Measurements from ENCODE around the gene SLC44A4. TPM values are rescaled to one million over a fixed set of nuclear protein-coding genes. Genes with fewer than 3 reads are reported as not detected.

The SLC44A4 gene
- total and polyA plus RNA-seq, 2 of the 8 experiments (the other 6 are each of a cell fraction or from before 2014, with no cell fraction given), result 4.8 to 7.0 TPM

DNA sequence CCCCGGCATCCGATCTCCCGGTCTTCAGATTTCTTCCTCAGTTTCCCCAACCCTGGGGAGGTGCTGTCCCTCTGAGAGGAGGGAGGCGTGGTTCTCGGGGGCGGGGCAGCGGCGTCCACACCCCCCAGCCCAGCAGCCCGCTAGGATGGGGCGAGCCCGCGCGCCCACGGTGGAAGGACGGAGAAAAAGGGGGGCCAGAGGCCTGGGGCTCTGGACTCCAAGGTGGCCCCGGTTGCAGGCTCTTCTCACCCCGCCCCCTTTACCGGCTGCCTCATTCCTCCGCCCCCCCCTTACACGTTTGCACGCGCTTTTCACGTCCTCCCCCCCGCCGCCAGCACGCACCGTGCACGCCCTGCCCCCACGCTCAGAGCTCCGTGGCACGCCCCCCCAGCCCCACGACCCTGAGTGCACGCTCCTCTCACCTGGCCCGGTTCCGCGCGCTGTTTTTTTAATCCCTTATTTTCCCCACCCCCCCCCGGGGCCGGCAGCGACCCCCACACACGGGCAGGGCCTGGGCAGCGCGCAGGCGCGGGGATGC lies 22.7 kb upstream of the SLC44A4 start:
- Histone ChIP-seq H3K79me1 (ENCODE audit: low read depth, low read length) (peaks cover 2% of the 10 kb centered on the region), H3K9me3 (ENCODE audit: insufficient read depth in 2 of 2, low read depth in 1 of 2, low read length in 1 of 2) (no peaks in the 10 kb centered on the region), H3K4me1 (replicated peaks in 1 of 4; ENCODE audit: control insufficient read depth in 3 of 4, insufficient read depth in 4 of 4, low read length in 3 of 4) (peaks cover 0 to 20% (median 11%) of the 10 kb centered on the region in 4 experiments; a peak in 6 of 7 replicates), H4K8ac (ENCODE audit: extremely low read depth, insufficient read depth, low read length) (peak overlapping the region; percentile 42; the same call in 1 of the 2 replicates), H3K9ac (replicated peaks in 1 of 4; ENCODE audit: extremely low read depth in 1 of 4, low read depth in 3 of 4, low read length in 3 of 4) (no peak overlapping the region; a peak in 1 of 7 replicates), H2BK15ac (ENCODE audit: low read length) (no peak overlapping the region), H3K4ac (replicated peaks; ENCODE audit: insufficient read length, low read depth, low read length) (no peak overlapping the region), H4K20me1 (replicated peaks in 1 of 2; ENCODE audit: control insufficient read depth in 1 of 2, insufficient read depth in 2 of 2, low read length in 2 of 2) (no peaks in the 10 kb centered on the region), H3K23me2 (ENCODE audit: low read depth, low read length) (peaks cover 13% of the 10 kb centered on the region), H2AK5ac (ENCODE audit: low read depth, low read length) (no peak overlapping the region), H3K27ac (ENCODE audit: low read depth, low read length) (no peak overlapping the region), H3K36me3 (ENCODE audit: control insufficient read depth in 2 of 4, insufficient read depth in 4 of 4, low read length in 3 of 4) (peaks cover 0 to 5% (median 3%) of the 10 kb centered on the region in 4 experiments; a peak in 3 of 8 replicates), H3K4me2 (ENCODE audit: insufficient read depth in 1 of 2, low read depth in 2 of 2, low read length in 2 of 2) (peak overlapping the region; percentile 68 to 86), H3K56ac (replicated peaks; ENCODE audit: insufficient read length, low read depth, low read length) (no peak overlapping the region), H4K5ac (ENCODE audit: insufficient read length, low read depth, low read length) (no peak overlapping the region), H3K4me3 (ENCODE audit: extremely low read depth in 1 of 4, insufficient read depth in 2 of 4, low read depth in 3 of 4, low read length in 4 of 4) (peak overlapping the region; percentile 29 to 66 (median 51)), H2AFZ (ENCODE audit: low read length) (no peak overlapping the region), H3K14ac (ENCODE audit: insufficient read length) (no peak overlapping the region), H3K23ac (ENCODE audit: insufficient read length) (no peak overlapping the region), H2BK12ac (ENCODE audit: low read depth, low read length) (no peak overlapping the region), H3K79me2 (ENCODE audit: control insufficient read depth in 1 of 2, insufficient read depth in 2 of 2, low read length in 2 of 2) (peaks cover 0 to 16% of the 10 kb centered on the region in 2 experiments; a peak in 2 of 4 replicates), H2BK120ac (replicated peaks; ENCODE audit: low read depth, low read length) (no peak overlapping the region), H4K91ac (replicated peaks; ENCODE audit: insufficient read length, low read length) (no peak overlapping the region), H3K27me3 (replicated peaks in 1 of 4; ENCODE audit: control insufficient read depth in 3 of 4, extremely low read depth in 1 of 4, insufficient read depth in 3 of 4, low read length in 3 of 4) (no peaks in the 10 kb centered on the region), H3K18ac (ENCODE audit: extremely low read depth, low read length) (peak overlapping the region; percentile 71), H2BK20ac (ENCODE audit: low read length) (no peak overlapping the region), H2BK5ac (ENCODE audit: low read depth, low read length) (no peak overlapping the region)
- ChIA-PET CTCF (ENCODE audit: partially characterized antibody) (interaction anchor here (0.9 to 1.1 kb wide), 3 partner anchors 14 to 23 kb away, joined by 3 to 4 read pairs (median 3); no protein-coding TSS in a partner anchor), POLR2A (ENCODE audit: partially characterized antibody) (interaction anchor here (0.9 to 1.0 kb wide), 2 partner anchors 19 to 58 kb away, joined by 3 to 5 read pairs; partner anchors contain the start of genes NELFE and SKIC2)
- 8% methylated on average over 15 of the region's 45 CpGs; no CpG with 5 or more reads in 1 of the 2 experiments for WGBS, 2 experiments (ENCODE audit: extremely low coverage in 1 of 2, insufficient coverage in 1 of 2, insufficient read length in 1 of 2, insufficient replicate concordance in 2 of 2, low coverage in 1 of 2, low lambda C conversion rate in 2 of 2, missing lambda C conversion rate in 1 of 2)
- DNase-seq (ENCODE audit: low read depth in 1 of 2, low spot score in 2 of 2) (peak in 1 of 2 experiments; percentile 68), FAIRE-seq (no peak)
- TF ChIP-seq ZNF274 (IDR thresholded peaks at IDR 0.05; ENCODE audit: borderline replicate concordance, extremely low read depth, low read length), result no peak
- no peak; a peak in 1 of 3 replicates for TF ChIP-seq POLR2A (IDR thresholded peaks at IDR 0.05; ENCODE audit: control extremely low read depth in 1 of 2, low read depth in 2 of 2, low read length in 2 of 2)
- TF ChIP-seq CTCF (IDR thresholded peaks at IDR 0.05; ENCODE audit: control extremely low read depth in 1 of 3, insufficient read depth in 1 of 3, low read depth in 1 of 3, low read length in 3 of 3), result no peak
- no peak for TF ChIP-seq CHD2 (IDR thresholded peaks at IDR 0.05; ENCODE audit: low read length)
- TF ChIP-seq TAF7 (optimal IDR thresholded peaks at IDR 0.05; ENCODE audit: borderline replicate concordance, low read depth, low read length), result no peak
- no peak for TF ChIP-seq FOSL1 (IDR thresholded peaks at IDR 0.05; ENCODE audit: insufficient read depth, low read depth, low read length)
- TF ChIP-seq RBBP5 (IDR thresholded peaks at IDR 0.05; ENCODE audit: borderline replicate concordance, low read depth, low read length), result no peak
- TF ChIP-seq PHF8 (conservative IDR thresholded peaks at IDR 0.05; ENCODE audit: low read depth, low read length), result no peak
- no peak for TF ChIP-seq NANOG (IDR thresholded peaks at IDR 0.05; ENCODE audit: insufficient read depth, low read depth, low read length, poor library complexity, severe bottlenecking)
- TF ChIP-seq SRF (IDR thresholded peaks at IDR 0.05; ENCODE audit: low read depth, low read length), result no peak

All from H1 (cell line).